Colonic mucosa (tissue), 4 donors: Measurements from ENCODE around the gene MYORG. TPM values are rescaled to one million over a fixed set of nuclear protein-coding genes. Genes with fewer than 3 reads are reported as not detected.

Experiments used
- DNase-seq: peaks from one replicate; pipeline ENCODE4 v3.0.0-alpha.2; 2020
- H3K27ac ChIP-seq: fragments of 200-600 bp; one replicate; pipeline ENCODE4 v1.8.0; 2021
- H3K27me3 ChIP-seq: fragments of 200-600 bp; one replicate; pipeline ENCODE4 v1.8.0; 2021
- H3K36me3 ChIP-seq: fragments of 200-600 bp; one replicate; pipeline ENCODE4 v1.8.0; 2021
- H3K4me1 ChIP-seq: fragments of 200-600 bp; one replicate; pipeline ENCODE4 v1.8.0; 2021; ENCODE audit warnings: mild to moderate bottlenecking
- H3K4me3 ChIP-seq: fragments of 200-600 bp; one replicate; pipeline ENCODE4 v1.8.0; 2021
- H3K9ac ChIP-seq, 2 donors: one replicate each; pipeline ENCODE4 v1.7.0; 2013; ENCODE audit warnings: control low read depth in 2 of 2, low read depth in 2 of 2, low read length in 2 of 2
- H3K9me3 ChIP-seq: fragments of 200-600 bp; one replicate; pipeline ENCODE4 v1.8.0; 2021
- CTCF ChIP-seq: fragments of 200-600 bp; IDR thresholded peaks from one replicate; pipeline ENCODE4 v1.8.0; 2022; ENCODE audit warnings: antibody characterized with exemption, mild to moderate bottlenecking
- intact Hi-C: fragments of 100-400 bp; cut with DNase I; formaldehyde crosslinking; loops from one replicate; pipeline ENCODE4 v1.14.1; 2022
- total RNA-seq, 2 donors: library from RNA; stranded (reverse); fragmentation: NEBNext Ultra II Directional in 1 of 2; extraction: Animal tissue kit (Norgen Biotek cat#: 25700) in 1 of 2; gene quantifications; one replicate each; pipeline ENCODE4 v1.2.1, GENCODE V29; 2021
- donor health status: healthy.
- donor health status: DM: no; HTN: no; CAD: no.
- donor health status: DM: no; HTN: no; CAD: no.

Gene MYORG
- total RNA-seq, result 10 to 100 TPM; 57.0 to 68.6 TPM

- H3K9ac ChIP-seq, result peak within 1 kb of the TSS; percentile 75 to 97
- H3K36me3 ChIP-seq, result no peaks in the 10 kb centered on the region
- no peaks in the 10 kb centered on the region for H3K27me3 ChIP-seq
- peak within 1 kb of the TSS; percentile 63 for H3K4me3 ChIP-seq
- DNase-seq, result peak; percentile 99
- peak within 1 kb of the TSS; percentile 94 for H3K27ac ChIP-seq
- TF ChIP-seq CTCF, result no peak
- H3K4me1 ChIP-seq, result peaks cover 8% of the 10 kb centered on the region
- no peaks in the 10 kb centered on the region for H3K9me3 ChIP-seq
- intact Hi-C loops, result loop anchor here (5.0 kb wide), 1 partner anchor 119 kb away; no protein-coding TSS in a partner anchor
Observed at GRCh38 chr9:34376596-34377403, at the start of gene MYORG. TSS of gene MYORG (minus strand) at chr9:34376898. CDS start at chr9:34372943, 3,955 bp downstream.

- intact Hi-C loops, result no loop called here
- Histone ChIP-seq H3K36me3 (no peaks in the 10 kb centered on the region), H3K4me3 (no peak overlapping the region), H3K4me1 (no peaks in the 10 kb centered on the region), H3K9me3 (no peaks in the 10 kb centered on the region), H3K27me3 (no peaks in the 10 kb centered on the region), H3K9ac (no peak overlapping the region), H3K27ac (no peak overlapping the region)
- no peak for DNase-seq
- no peak for TF ChIP-seq CTCF
Observed at GRCh38 chr9:34419716-34420504, 43.2 kb upstream of the MYORG start.

GRCh38 chr9:34417734-34418133 is 41.0 kb upstream of the MYORG start:
- Histone ChIP-seq H3K36me3 (no peaks in the 10 kb centered on the region), H3K4me3 (no peak overlapping the region), H3K27ac (no peak overlapping the region), H3K27me3 (no peaks in the 10 kb centered on the region), H3K9ac (no peak overlapping the region), H3K9me3 (no peaks in the 10 kb centered on the region), H3K4me1 (no peaks in the 10 kb centered on the region)
- no peak for TF ChIP-seq CTCF
- no peak for DNase-seq
- intact Hi-C loops, result no loop called here

GRCh38 chr9:34413231-34413852 is 36.6 kb upstream of the MYORG start:
- TF ChIP-seq CTCF, result no peak

GRCh38 chr9:34412336-34412735 is 35.6 kb upstream of the MYORG start:
- Histone ChIP-seq H3K4me3 (no peak overlapping the region), H3K4me1 (no peaks in the 10 kb centered on the region), H3K9ac (no peak overlapping the region), H3K27ac (no peak overlapping the region), H3K27me3 (no peaks in the 10 kb centered on the region), H3K9me3 (no peaks in the 10 kb centered on the region), H3K36me3 (no peaks in the 10 kb centered on the region)
- TF ChIP-seq CTCF, result no peak
- DNase-seq, result no peak
- intact Hi-C loops, result no loop called here

More at GRCh38 chr9:34413231-34413852, 36.6 kb upstream of the MYORG start:
- Histone ChIP-seq H3K27ac (no peak overlapping the region), H3K36me3 (no peaks in the 10 kb centered on the region), H3K9me3 (no peaks in the 10 kb centered on the region), H3K27me3 (no peaks in the 10 kb centered on the region), H3K4me1 (no peaks in the 10 kb centered on the region), H3K9ac (no peak overlapping the region), H3K4me3 (no peak overlapping the region)
- peak; percentile 35 for DNase-seq
- intact Hi-C loops, result no loop called here
